HEK293 (cell line): ENCODE results near the gene SURF2.

Source experiments
- HOXA7 ChIP-seq: sonication (generic); formaldehyde crosslinking; IDR thresholded peaks from 2 replicates; pipeline ENCODE4 v1.8.1; 2022; ENCODE audit warnings: missing genetic modification reagents, borderline replicate concordance
- IKZF3 ChIP-seq: fragments of 450-650 bp; IDR thresholded peaks from 2 replicates; pipeline ENCODE4 v1.5.0; 2018; ENCODE audit warnings: missing biosample characterization, mild to moderate bottlenecking, missing genetic modification characterization, moderate library complexity
- KLF9 ChIP-seq: fragments of 450-650 bp; formaldehyde crosslinking; IDR thresholded peaks from 2 replicates; pipeline ENCODE4 v1.5.1; 2016; ENCODE audit warnings: missing biosample characterization, missing genetic modification characterization, low read depth
- PRDM10 ChIP-seq: fragments of 450-650 bp; formaldehyde crosslinking; IDR thresholded peaks from 2 replicates; pipeline ENCODE4 v1.5.1; 2016; ENCODE audit warnings: missing biosample characterization, missing genetic modification characterization
- SCRT2 ChIP-seq: fragments of 450-650 bp; formaldehyde crosslinking; IDR thresholded peaks from 2 replicates; pipeline ENCODE4 v1.5.1; 2016; ENCODE audit warnings: missing biosample characterization, missing genetic modification characterization
- SP7 ChIP-seq: fragments of 450-650 bp; formaldehyde crosslinking; IDR thresholded peaks from 2 replicates; pipeline ENCODE4 v1.5.1; 2016; ENCODE audit warnings: missing biosample characterization, missing genetic modification characterization
- ZBTB1 ChIP-seq: fragments of 450-650 bp; formaldehyde crosslinking; IDR thresholded peaks from 2 replicates; pipeline ENCODE4 v1.5.1; 2016; ENCODE audit warnings: missing biosample characterization, missing genetic modification characterization
- ZBTB10 ChIP-seq: fragments of 450-650 bp; formaldehyde crosslinking; IDR thresholded peaks from 2 replicates; pipeline ENCODE4 v1.5.1; 2016; ENCODE audit warnings: missing biosample characterization, missing genetic modification characterization
- ZBTB11 ChIP-seq: fragments of 450-650 bp; formaldehyde crosslinking; conservative IDR thresholded peaks from 2 replicates; pipeline ENCODE4 v1.5.1; 2016; ENCODE audit warnings: low read depth, missing biosample characterization, missing genetic modification characterization
- ZBTB20 ChIP-seq: fragments of 450-650 bp; formaldehyde crosslinking; IDR thresholded peaks from 2 replicates; pipeline ENCODE4 v1.5.1; 2016; ENCODE audit warnings: missing biosample characterization, missing genetic modification characterization
- ZBTB26 ChIP-seq: fragments of 450-650 bp; formaldehyde crosslinking; optimal IDR thresholded peaks from 2 replicates; pipeline ENCODE3; 2016; ENCODE audit warnings: missing biosample characterization, mild to moderate bottlenecking, missing genetic modification characterization
- ZNF132 ChIP-seq: fragments of 450-650 bp; formaldehyde crosslinking; IDR thresholded peaks from 2 replicates; pipeline ENCODE4 v1.5.1; 2017; ENCODE audit warnings: missing biosample characterization, missing genetic modification characterization, borderline replicate concordance
- ZNF16 ChIP-seq: fragments of 450-650 bp; formaldehyde crosslinking; IDR thresholded peaks from 2 replicates; pipeline ENCODE4 v1.5.1; 2016; ENCODE audit warnings: low read depth, missing biosample characterization, missing genetic modification characterization
- ZNF18 ChIP-seq: fragments of 450-650 bp; formaldehyde crosslinking; IDR thresholded peaks from 2 replicates; pipeline ENCODE4 v1.5.1; 2016; ENCODE audit warnings: missing biosample characterization, missing genetic modification characterization
- ZNF211 ChIP-seq: fragments of 450-650 bp; formaldehyde crosslinking; IDR thresholded peaks from 2 replicates; pipeline ENCODE4 v1.5.1; 2016; ENCODE audit warnings: low read depth, missing biosample characterization, missing genetic modification characterization
- ZNF280C ChIP-seq: fragments of 450-650 bp; formaldehyde crosslinking; IDR thresholded peaks from 2 replicates; pipeline ENCODE4 v1.5.1; 2016; ENCODE audit warnings: missing biosample characterization, missing genetic modification characterization
- ZNF335 ChIP-seq: fragments of 450-650 bp; formaldehyde crosslinking; conservative IDR thresholded peaks from 2 replicates; pipeline ENCODE4 v1.5.1; 2016; ENCODE audit warnings: missing biosample characterization, missing genetic modification characterization
- ZNF530 ChIP-seq: fragments of 450-650 bp; formaldehyde crosslinking; IDR thresholded peaks from 2 replicates; pipeline ENCODE4 v1.5.1; 2016; ENCODE audit warnings: low read depth, missing biosample characterization, missing genetic modification characterization
- ZNF558 ChIP-seq: fragments of 450-650 bp; formaldehyde crosslinking; IDR thresholded peaks from 2 replicates; pipeline ENCODE4 v1.5.1; 2016; ENCODE audit warnings: missing biosample characterization, missing genetic modification characterization
- ZNF624 ChIP-seq: fragments of 450-650 bp; formaldehyde crosslinking; IDR thresholded peaks from 2 replicates; pipeline ENCODE4 v1.5.1; 2017; ENCODE audit warnings: missing biosample characterization, missing genetic modification characterization
- ZNF629 ChIP-seq: fragments of 450-650 bp; formaldehyde crosslinking; IDR thresholded peaks from 2 replicates; pipeline ENCODE4 v1.5.1; 2017; ENCODE audit warnings: missing biosample characterization, missing genetic modification characterization
- ZNF677 ChIP-seq: fragments of 450-650 bp; IDR thresholded peaks from 2 replicates; pipeline ENCODE4 v1.5.0; 2018; ENCODE audit warnings: missing biosample characterization, mild to moderate bottlenecking, missing genetic modification characterization, moderate library complexity
- ZNF701 ChIP-seq: fragments of 450-650 bp; formaldehyde crosslinking; IDR thresholded peaks from 2 replicates; pipeline ENCODE4 v1.5.1; 2016; ENCODE audit warnings: missing biosample characterization, missing genetic modification characterization
- ZNF768 ChIP-seq: fragments of 450-650 bp; formaldehyde crosslinking; IDR thresholded peaks from 2 replicates; pipeline ENCODE4 v1.5.1; 2018; ENCODE audit warnings: missing biosample characterization, mild to moderate bottlenecking, missing genetic modification characterization

Gene SURF2

GRCh38 chr9:133375724-133376654 is 19.6 kb downstream of the SURF2 start, which contains the start of the genes STKLD1 and SURF4 (continued):
- TF ChIP-seq IKZF3 (peak; percentile 38; the same call in 1 of the 2 replicates), PRDM10 (tag by site-specific recombination) (no peak), ZNF629 (no peak), ZNF768 (tag by site-specific recombination) (no peak), ZNF211 (tag by site-specific recombination) (no peak), ZBTB26 (tag by site-specific recombination) (peak; percentile 48), ZBTB10 (peak; percentile 51; the same call in 1 of the 2 replicates), ZNF677 (tag by site-specific recombination) (no peak), ZNF335 (peak; percentile 52; the same call in 1 of the 2 replicates), SP7 (tag by site-specific recombination) (no peak), KLF9 (tag by site-specific recombination) (peak; percentile 77), SCRT2 (tag by site-specific recombination) (no peak), ZBTB1 (tag by site-specific recombination) (no peak), ZNF701 (tag by site-specific recombination) (no peak), ZNF280C (tag by site-specific recombination) (no peak), ZBTB20 (tag by site-specific recombination) (peak; percentile 72), ZNF530 (tag by site-specific recombination) (no peak), ZBTB11 (tag by site-specific recombination) (no peak; the same call in 1 of the 2 replicates), ZNF558 (tag by site-specific recombination) (no peak), ZNF16 (no peak), ZNF132 (tag by site-specific recombination) (no peak), ZNF18 (tag by site-specific recombination) (no peak), ZNF624 (tag by site-specific recombination) (no peak), HOXA7 (CRISPR knock-in tag) (no peak)
